K562 (cell line): ENCODE data around the gene PTRH1. TPM values are rescaled to one million over a fixed set of nuclear protein-coding genes. Genes with fewer than 3 reads are reported as not detected.

Experiments
- ARID4B ChIP-seq: sonication (generic); formaldehyde crosslinking; IDR thresholded peaks from 2 replicates; pipeline ENCODE4 v1.8.0; 2022; ENCODE audit warnings: mild to moderate bottlenecking, missing genetic modification reagents
- ASH1L ChIP-seq: fragments of 450-650 bp; IDR thresholded peaks from 2 replicates; pipeline ENCODE4 v1.6.1; 2018; ENCODE audit warnings: borderline replicate concordance, mild to moderate bottlenecking, low read depth; ENCODE audit not compliant: partially characterized antibody
- CREB3 ChIP-seq: fragments of 450-650 bp; conservative IDR thresholded peaks from 2 replicates; pipeline ENCODE4 v1.6.1; 2016; ENCODE audit warnings: missing genetic modification characterization, low read depth, mild to moderate bottlenecking, missing compliant biosample characterization, moderate library complexity
- ETV5 ChIP-seq: sonication (generic); formaldehyde crosslinking; IDR thresholded peaks from 2 replicates; pipeline ENCODE4 v1.4.0; 2020; ENCODE audit warnings: low read depth, mild to moderate bottlenecking, missing genetic modification reagents
- HDAC1 ChIP-seq, 2 experiments: fragments of 450-650 bp; IDR thresholded peaks; 2 replicates each; pipeline ENCODE4 v1.6.1; 2016 to 2017; ENCODE audit warnings: inconsistent platforms in 1 of 2, mild to moderate bottlenecking in 1 of 2, moderate library complexity in 1 of 2
- MEF2D ChIP-seq: conservative IDR thresholded peaks from 2 replicates; pipeline ENCODE4 v1.6.1; 2016; ENCODE audit warnings: low read depth, missing genetic modification characterization, missing compliant biosample characterization
- NR2C2 ChIP-seq, 2 experiments: fragments of 200-800 bp in 1 of 2; sonication (Bioruptor generic) in 1 of 2; sonication (generic) in 1 of 2; formaldehyde crosslinking in 1 of 2; IDR thresholded peaks; 2 replicates each; pipeline versions ENCODE4 v1.6.1 to v1.8.0; 2016 to 2022; ENCODE audit warnings: mild to moderate bottlenecking in 1 of 2, missing compliant biosample characterization in 1 of 2, missing genetic modification characterization in 1 of 2, missing genetic modification reagents in 1 of 2
- PCBP1 ChIP-seq: fragments of 200-400 bp; formaldehyde crosslinking; IDR thresholded peaks from 2 replicates; pipeline ENCODE4 v1.6.1; 2018; ENCODE audit warnings: mild to moderate bottlenecking, low read depth, low read length; ENCODE audit not compliant: poor library complexity, severe bottlenecking
- ZNF143 ChIP-seq: sonication (generic); formaldehyde crosslinking; IDR thresholded peaks from 2 replicates; pipeline ENCODE4 v1.9.0; 2022; ENCODE audit warnings: mild to moderate bottlenecking, missing genetic modification reagents
- ZNF232 ChIP-seq: sonication (generic); formaldehyde crosslinking; IDR thresholded peaks from 2 replicates; pipeline ENCODE4 v1.8.0; 2022; ENCODE audit warnings: mild to moderate bottlenecking, missing genetic modification reagents
- ZNF511 ChIP-seq: sonication (generic); formaldehyde crosslinking; IDR thresholded peaks from 2 replicates; pipeline ENCODE4 v1.8.0; 2022; ENCODE audit warnings: mild to moderate bottlenecking, missing genetic modification reagents
- polyA plus RNA-seq, 8 experiments: library from polyadenylated mRNA; depleted of rRNA in 4 of 8; stranded (reverse) in 5 of 8; unstranded in 3 of 8; fragments of >200 nt; fragmentation: Nextera tagmentation in 2 of 8; fragmentation: Illumina TruSeq in 1 of 8; extraction: Ambion mirVana in 2 of 8; extraction: Trizol in 1 of 8; gene quantifications; 2 replicates each; pipeline versions ENCODE4 v1.2.1 to v1.2.3, GENCODE V29; 2011 to 2014; ENCODE audit warnings: inconsistent platforms in 1 of 8, missing spikeins in 1 of 8
- total RNA-seq, 7 experiments: library from RNA; depleted of rRNA in 6 of 7; stranded (reverse); fragments of >200 nt in 6 of 7; fragmentation: Illumina TruSeq in 2 of 7; extraction: Trizol in 2 of 7; gene quantifications; 2 replicates each; pipeline versions ENCODE4 v1.2.1 to v1.2.3, GENCODE V29; 2011 to 2021; ENCODE audit warnings: low replicate concordance in 1 of 7
- TF ChIP-seq, protein P1 (sequence below): fragments of 250-450 bp; sonication (Bioruptor Pico); IDR thresholded peaks from 2 replicates; pipeline ENCODE4 v1.5.0; 2021; ENCODE audit warnings: mild to moderate bottlenecking, moderate library complexity
- TF ChIP-seq, protein P2 (sequence below): sonication (generic); formaldehyde crosslinking; IDR thresholded peaks from 2 replicates; pipeline ENCODE4 v1.8.1; 2023; ENCODE audit warnings: mild to moderate bottlenecking, missing genetic modification reagents

The PTRH1 gene
- total and polyA plus RNA-seq, 9 of the 15 experiments (the other 6 are each of a cell fraction or from before 2014, with no cell fraction given): 0.63 to 43.1 (median 5.7) TPM

GRCh38 chr9:127742435-127743088, 27.1 kb upstream of the PTRH1 start (continued):
- TF ChIP-seq ARID4B: no peak
- TF ChIP-seq ETV5 (CRISPR knock-in tag): peak; percentile 22; the same call in 1 of the 2 replicates
- TF ChIP-seq CREB3 (tag): no peak
- TF ChIP-seq, protein P1, sequence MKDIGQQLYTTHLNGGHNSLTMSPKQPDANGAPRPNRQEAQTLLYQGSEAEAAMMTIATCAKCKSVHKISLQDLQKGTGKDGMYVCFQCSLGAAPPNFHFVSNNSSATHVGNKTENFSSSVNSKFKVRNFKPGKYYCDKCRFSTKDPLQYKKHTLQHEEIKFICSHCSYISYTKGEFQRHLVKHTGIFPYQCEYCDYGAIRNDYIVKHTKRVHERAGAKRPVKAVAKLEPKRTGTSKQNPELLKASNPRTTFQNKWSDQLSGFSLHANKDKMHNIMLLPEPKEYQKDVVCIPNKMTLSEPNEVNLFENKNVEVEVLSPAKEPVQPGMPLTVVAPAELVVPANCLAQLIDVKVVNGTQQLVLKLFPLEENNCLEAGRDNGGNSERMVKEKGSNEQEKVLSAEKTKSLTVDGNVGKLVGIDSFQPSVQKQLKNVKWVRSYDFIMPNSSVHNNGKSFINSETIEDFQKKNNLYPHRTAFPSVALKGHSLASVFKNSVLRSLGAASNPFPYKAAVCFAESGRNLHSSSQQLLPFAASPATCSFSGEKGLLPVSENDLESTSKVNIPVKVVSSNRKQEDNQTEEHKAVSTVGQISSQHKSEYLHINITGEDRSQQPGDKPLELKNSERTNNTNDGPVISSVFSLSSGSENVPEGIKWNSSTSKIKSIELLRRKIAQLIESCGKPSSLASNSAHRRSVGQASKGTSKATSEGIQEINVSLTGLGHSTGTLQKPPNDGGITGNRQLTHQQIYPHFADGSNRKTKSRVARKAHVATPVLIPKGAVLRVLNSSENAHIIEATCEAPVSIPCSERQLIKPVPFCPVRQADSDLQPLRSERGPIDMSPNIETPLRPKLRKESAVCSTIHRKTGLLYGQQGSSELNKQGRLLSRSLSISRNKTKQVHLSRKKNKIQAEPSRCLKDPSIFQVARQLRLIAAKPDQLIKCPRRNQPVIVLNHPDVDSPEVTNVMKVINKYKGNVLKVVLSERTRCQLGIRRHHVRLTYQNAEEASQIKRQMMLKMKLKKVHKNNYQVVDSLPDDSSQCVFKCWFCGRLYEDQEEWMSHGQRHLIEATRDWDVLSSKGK (CRISPR knock-in tag): no peak
- TF ChIP-seq NR2C2 (CRISPR knock-in tag; IDR thresholded peaks at IDR 0.05): no peak
- no peak for TF ChIP-seq NR2C2 (tag; IDR thresholded peaks at IDR 0.05)
- peak in 1 of 2 experiments; percentile 77; a peak in 2 of 4 replicates for TF ChIP-seq HDAC1 (IDR thresholded peaks at IDR 0.05)
- no peak for TF ChIP-seq ZNF232 (CRISPR knock-in tag)
- no peak for TF ChIP-seq MEF2D (tag)
- TF ChIP-seq ZNF511: no peak
- no peak for TF ChIP-seq ASH1L
- TF ChIP-seq ZNF143 (CRISPR knock-in tag): no peak
- TF ChIP-seq, protein P2, sequence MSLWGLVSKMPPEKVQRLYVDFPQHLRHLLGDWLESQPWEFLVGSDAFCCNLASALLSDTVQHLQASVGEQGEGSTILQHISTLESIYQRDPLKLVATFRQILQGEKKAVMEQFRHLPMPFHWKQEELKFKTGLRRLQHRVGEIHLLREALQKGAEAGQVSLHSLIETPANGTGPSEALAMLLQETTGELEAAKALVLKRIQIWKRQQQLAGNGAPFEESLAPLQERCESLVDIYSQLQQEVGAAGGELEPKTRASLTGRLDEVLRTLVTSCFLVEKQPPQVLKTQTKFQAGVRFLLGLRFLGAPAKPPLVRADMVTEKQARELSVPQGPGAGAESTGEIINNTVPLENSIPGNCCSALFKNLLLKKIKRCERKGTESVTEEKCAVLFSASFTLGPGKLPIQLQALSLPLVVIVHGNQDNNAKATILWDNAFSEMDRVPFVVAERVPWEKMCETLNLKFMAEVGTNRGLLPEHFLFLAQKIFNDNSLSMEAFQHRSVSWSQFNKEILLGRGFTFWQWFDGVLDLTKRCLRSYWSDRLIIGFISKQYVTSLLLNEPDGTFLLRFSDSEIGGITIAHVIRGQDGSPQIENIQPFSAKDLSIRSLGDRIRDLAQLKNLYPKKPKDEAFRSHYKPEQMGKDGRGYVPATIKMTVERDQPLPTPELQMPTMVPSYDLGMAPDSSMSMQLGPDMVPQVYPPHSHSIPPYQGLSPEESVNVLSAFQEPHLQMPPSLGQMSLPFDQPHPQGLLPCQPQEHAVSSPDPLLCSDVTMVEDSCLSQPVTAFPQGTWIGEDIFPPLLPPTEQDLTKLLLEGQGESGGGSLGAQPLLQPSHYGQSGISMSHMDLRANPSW (CRISPR knock-in tag): no peak
- no peak for TF ChIP-seq PCBP1
